Neural cell (in vitro differentiated cells): ENCODE data around the gene ICE1. TPM values are rescaled to one million over a fixed set of nuclear protein-coding genes. Genes with fewer than 3 reads are reported as not detected.

Experiments
- H2AFZ ChIP-seq: fragments of 200-600, 300-800 bp; sonication (generic), shearing (Covaris generic); 2 replicates; pipeline ENCODE4 v1.6.0; 2014; ENCODE audit warnings: low read depth, mild to moderate bottlenecking, antibody characterized with exemption, low read length, moderate library complexity
- H3F3A ChIP-seq: fragments of 200-600 bp; shearing (Covaris generic); 2 replicates; pipeline ENCODE4 v1.6.1; 2016; ENCODE audit warnings: mild to moderate bottlenecking, moderate library complexity, mixed read lengths, antibody characterized with exemption, low read length; ENCODE audit not compliant: insufficient read depth, poor library complexity, severe bottlenecking
- H3K27ac ChIP-seq: fragments of 200-600, 300-800 bp; sonication (generic), shearing (Covaris generic); 2 replicates; pipeline ENCODE4 v1.5.1; 2014; ENCODE audit warnings: mild to moderate bottlenecking, low read length, moderate library complexity
- H3K27me3 ChIP-seq: fragments of 300-800, 200-600 bp; sonication (generic), shearing (Covaris generic); 2 replicates; pipeline ENCODE4 v1.6.0; 2014; ENCODE audit warnings: mild to moderate bottlenecking, low read depth, low read length, moderate library complexity; ENCODE audit not compliant: insufficient read depth
- H3K36me3 ChIP-seq: fragments of 300-800, 200-600 bp; sonication (generic), shearing (Covaris generic); 2 replicates; pipeline ENCODE4 v1.5.1; 2014; ENCODE audit warnings: mild to moderate bottlenecking, antibody characterized with exemption, low read length, moderate library complexity; ENCODE audit not compliant: insufficient read depth
- H3K4me2 ChIP-seq: fragments of 300-800, 200-600 bp; sonication (generic), shearing (Covaris generic); 2 replicates; pipeline ENCODE4 v1.6.0; 2014; ENCODE audit warnings: mild to moderate bottlenecking, low read length
- H3K4me3 ChIP-seq: fragments of 300-800, 200-600 bp; sonication (generic), shearing (Covaris generic); 2 replicates; pipeline ENCODE4 v1.5.1; 2014; ENCODE audit warnings: mild to moderate bottlenecking, low read length, moderate library complexity
- H3K79me2 ChIP-seq: fragments of 200-600 bp; shearing (Covaris generic); replicated peaks from 2 replicates; pipeline ENCODE4 v1.6.0; 2014; ENCODE audit warnings: mild to moderate bottlenecking, low read length, moderate library complexity; ENCODE audit not compliant: insufficient read depth
- H3K9ac ChIP-seq: fragments of 300-800, 200-600 bp; sonication (generic), shearing (Covaris generic); 2 replicates; pipeline ENCODE4 v1.6.1; 2016; ENCODE audit warnings: mild to moderate bottlenecking, low read length, mixed read lengths
- H3K9me2 ChIP-seq: fragments of 200-600 bp; shearing (Covaris generic); 2 replicates; pipeline ENCODE4 v1.6.1; 2016; ENCODE audit warnings: mild to moderate bottlenecking, low read length, mixed read lengths; ENCODE audit not compliant: insufficient read depth
- H3K9me3 ChIP-seq: fragments of 200-600, 300-800 bp; sonication (generic), shearing (Covaris generic); 2 replicates; pipeline ENCODE4 v1.6.1; 2016; ENCODE audit warnings: mild to moderate bottlenecking, mixed run types, low read length, moderate library complexity, mixed read lengths
- H4K20me1 ChIP-seq: fragments of 200-600 bp; shearing (Covaris generic); 2 replicates; pipeline ENCODE4 v1.6.1; 2016; ENCODE audit warnings: mild to moderate bottlenecking, mixed run types; ENCODE audit not compliant: insufficient read depth
- CTCF ChIP-seq: fragments of 450-650 bp; IDR thresholded peaks from 2 replicates; pipeline ENCODE4 v1.5.1; 2014; ENCODE audit warnings: antibody characterized with exemption, mild to moderate bottlenecking, moderate library complexity; ENCODE audit not compliant: poor library complexity, severe bottlenecking
- EP300 ChIP-seq: fragments of 450-650 bp; conservative IDR thresholded peaks from 2 replicates; pipeline ENCODE4 v1.6.1; 2014; ENCODE audit warnings: antibody characterized with exemption, mild to moderate bottlenecking, moderate library complexity; ENCODE audit not compliant: poor library complexity, severe bottlenecking
- EZH2 ChIP-seq: fragments of 200-600, 300-800 bp; shearing (Covaris generic), sonication (generic); IDR thresholded peaks from 2 replicates; pipeline ENCODE4 v1.6.1; 2014; ENCODE audit warnings: antibody characterized with exemption, low read length, borderline replicate concordance, mild to moderate bottlenecking; ENCODE audit not compliant: insufficient read depth, poor library complexity, severe bottlenecking
- MXI1 ChIP-seq: fragments of 450-650 bp; conservative IDR thresholded peaks from 2 replicates; pipeline ENCODE4 v1.6.1; 2014; ENCODE audit warnings: antibody characterized with exemption, mild to moderate bottlenecking; ENCODE audit not compliant: poor library complexity, severe bottlenecking
- POLR2AphosphoS5 ChIP-seq: IDR thresholded peaks from 2 replicates; pipeline ENCODE4 v1.6.1; 2012
- RAD21 ChIP-seq: fragments of 450-650 bp; conservative IDR thresholded peaks from 2 replicates; pipeline ENCODE4 v1.6.1; 2014; ENCODE audit warnings: antibody characterized with exemption, mild to moderate bottlenecking, moderate library complexity
- REST ChIP-seq: IDR thresholded peaks from 2 replicates; pipeline ENCODE4 v1.6.1; 2012; ENCODE audit warnings: borderline replicate concordance
- SMC3 ChIP-seq: fragments of 450-650 bp; conservative IDR thresholded peaks from 2 replicates; pipeline ENCODE4 v1.6.1; 2014; ENCODE audit warnings: antibody characterized with exemption, mild to moderate bottlenecking, moderate library complexity; ENCODE audit not compliant: poor library complexity
- TAF1 ChIP-seq: IDR thresholded peaks from 2 replicates; pipeline ENCODE4 v1.6.1; 2012; ENCODE audit warnings: low read depth
- polyA plus RNA-seq: library from polyadenylated mRNA; depleted of rRNA; stranded (reverse); fragments of >200 nt; gene quantifications from 2 replicates; pipeline ENCODE4 v1.2.3, GENCODE V29; 2014

Gene ICE1
- polyA plus RNA-seq, 1 donor from 2014 or later: 22.1 TPM

GRCh38 chr5:5432020-5432707 is 9.7 kb downstream of the ICE1 start:
- Histone ChIP-seq H3K9me3 (no peaks in the 10 kb centered on the region), H4K20me1 (peaks cover 3% of the 10 kb centered on the region), H3K9ac (no peak overlapping the region), H2AFZ (no peak overlapping the region), H3K9me2 (no peaks in the 10 kb centered on the region), H3K27me3 (no peaks in the 10 kb centered on the region), H3K36me3 (no peaks in the 10 kb centered on the region), H3F3A (no peaks in the 10 kb centered on the region), H3K79me2 (peaks cover 65% of the 10 kb centered on the region), H3K4me2 (no peak overlapping the region), H3K4me3 (no peak overlapping the region), H3K27ac (no peak overlapping the region)
- TF ChIP-seq EP300 (no peak), RAD21 (no peak), MXI1 (no peak), EZH2 (no peak), CTCF (no peak), TAF1 (no peak), POLR2AphosphoS5 (no peak), SMC3 (no peak), REST (no peak)

- no peaks in the 10 kb centered on the region for H4K20me1 ChIP-seq
- H3K4me2 ChIP-seq: no peak overlapping the region
- H3F3A ChIP-seq: no peaks in the 10 kb centered on the region
- TF ChIP-seq TAF1 (no peak), REST (no peak), RAD21 (no peak), EZH2 (no peak), POLR2AphosphoS5 (no peak), CTCF (no peak), SMC3 (no peak), MXI1 (no peak), EP300 (no peak)
- peaks cover 30% of the 10 kb centered on the region for H3K79me2 ChIP-seq
- H3K27me3 ChIP-seq: no peaks in the 10 kb centered on the region
- no peak overlapping the region for H3K9ac ChIP-seq
- no peaks in the 10 kb centered on the region for H3K9me3 ChIP-seq
- no peak overlapping the region for H2AFZ ChIP-seq
- H3K4me3 ChIP-seq: no peak overlapping the region
- H3K27ac ChIP-seq: no peak overlapping the region
- H3K9me2 ChIP-seq: no peaks in the 10 kb centered on the region
- H3K36me3 ChIP-seq: no peaks in the 10 kb centered on the region
These were observed 13.8 kb downstream of the ICE1 start for GRCh38 chr5:5436203-5436760.
